ENCODE measurements around the gene ATL1.
"Not testable (repeated sequence)": the region's sequence is repeated elsewhere in the genome, so short reads cannot be mapped to it uniquely, and the experiment has no call there.

ATL1 gene

DNA sequence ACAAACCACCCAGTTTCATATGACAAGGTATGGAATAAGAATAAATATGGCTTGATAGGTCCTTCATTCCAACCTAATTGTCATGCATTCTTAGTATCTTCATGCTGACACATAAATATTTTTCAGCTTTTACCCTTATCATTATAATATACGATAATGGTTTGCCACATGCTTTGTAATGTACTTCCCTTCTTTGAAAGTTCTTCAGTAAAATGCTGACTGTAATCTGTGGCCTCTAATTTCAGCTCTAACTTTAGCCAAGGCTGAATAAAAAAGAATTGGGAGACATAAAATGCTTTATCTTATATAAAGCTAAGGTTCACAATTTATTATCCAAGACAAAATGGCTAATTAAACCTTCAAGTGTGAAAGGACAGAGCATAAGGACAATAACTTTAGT, 24.9 kb upstream of the ATL1 start:
- DNase-seq, result no peak

GRCh38 chr14:50538034-50538433, 21.9 kb upstream of the ATL1 start:
- not testable (repeated sequence) for DNase-seq

DNA sequence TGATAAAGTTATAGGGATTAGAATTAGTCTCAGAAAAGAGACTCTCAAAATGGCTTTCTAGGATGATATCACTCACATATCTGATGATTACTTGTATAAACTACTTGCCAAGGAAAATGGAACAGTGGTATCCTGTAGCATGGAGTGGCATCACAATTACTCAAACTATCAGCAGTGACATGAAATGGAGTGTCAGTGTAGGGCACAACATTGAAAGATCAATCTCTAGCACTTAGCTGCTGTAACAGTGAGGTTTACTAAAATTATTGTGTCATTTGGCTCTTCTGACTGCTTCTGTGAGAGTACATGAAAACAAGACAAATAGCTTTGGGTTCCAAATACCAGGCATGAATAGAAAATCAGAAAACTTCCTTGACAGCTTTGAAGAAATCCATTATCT, 20.9 kb upstream of the ATL1 start:
- DNase-seq, result no peak

- no peak for DNase-seq
Measured at GRCh38 chr14:50541159-50541567, 18.8 kb upstream of the ATL1 start.

DNA sequence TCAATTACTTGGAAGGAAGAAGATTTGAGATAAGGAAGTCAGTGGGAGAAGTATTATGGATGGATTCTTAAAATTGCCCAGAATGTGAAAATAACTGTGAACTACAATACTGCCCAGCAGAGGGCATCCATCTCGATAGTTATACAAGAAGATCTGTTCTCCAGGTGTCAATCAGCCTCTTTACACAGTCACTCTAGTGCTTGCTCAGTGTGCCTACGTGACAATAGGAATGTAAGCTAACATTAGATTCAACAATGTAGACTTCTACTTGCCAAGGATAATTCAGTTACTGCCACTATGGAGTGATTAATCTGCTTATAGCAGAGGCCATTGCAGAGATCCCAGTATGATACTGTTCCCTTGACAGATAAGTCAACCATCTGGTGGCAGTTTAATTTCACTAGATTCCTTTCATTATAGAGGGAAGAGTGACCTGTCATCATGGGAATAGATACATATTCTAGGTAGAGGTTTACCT, 17.0 kb upstream of the ATL1 start:
- DNase-seq, result peak; percentile 51

DNA sequence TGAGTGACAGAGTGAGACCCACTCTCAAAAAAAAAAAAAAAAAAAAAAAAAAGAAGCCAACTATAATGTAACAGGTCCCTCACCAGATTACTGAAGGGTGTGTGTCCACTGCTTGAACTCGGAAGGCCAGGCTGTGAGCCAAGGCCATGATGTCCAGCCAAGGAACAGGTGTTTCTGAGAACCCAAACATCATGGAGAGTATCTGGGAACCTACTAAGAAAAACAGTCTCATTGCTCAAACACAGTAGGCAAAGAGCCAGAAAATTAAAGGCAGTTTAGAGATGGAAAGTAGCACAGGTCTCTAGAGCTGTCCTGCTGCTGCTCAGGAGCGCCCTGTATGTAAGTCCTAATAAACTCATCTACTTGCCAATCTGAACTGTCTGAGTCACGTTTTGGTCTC, 15.0 kb upstream of the ATL1 start:
- DNase-seq, result no peak

- DNase-seq, result no peak
Measured at GRCh38 chr14:50545618-50546017, 14.3 kb upstream of the ATL1 start.

DNA sequence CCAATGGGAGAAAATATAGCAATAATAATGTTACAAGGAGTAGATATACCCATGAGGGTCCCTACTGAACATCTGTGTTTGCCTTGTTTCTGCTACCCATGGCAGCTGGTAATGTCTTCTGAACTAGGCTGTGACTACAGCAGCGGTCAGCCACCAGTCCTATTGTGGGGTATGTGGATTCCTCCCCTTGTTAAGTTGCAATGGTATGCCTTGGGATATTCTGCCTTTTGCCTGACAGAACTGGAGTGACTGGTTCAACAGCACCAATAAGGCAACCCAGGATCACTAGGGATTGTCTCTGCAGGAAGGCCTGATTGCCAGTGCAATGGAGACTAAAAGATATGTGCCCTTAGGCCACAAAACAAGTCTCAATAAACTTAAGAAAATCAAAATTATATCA, 9.7 kb upstream of the ATL1 start:
- no peak for DNase-seq

- DNase-seq, result no peak
Measured at GRCh38 chr14:50551877-50552276, 8.1 kb upstream of the ATL1 start.

DNA sequence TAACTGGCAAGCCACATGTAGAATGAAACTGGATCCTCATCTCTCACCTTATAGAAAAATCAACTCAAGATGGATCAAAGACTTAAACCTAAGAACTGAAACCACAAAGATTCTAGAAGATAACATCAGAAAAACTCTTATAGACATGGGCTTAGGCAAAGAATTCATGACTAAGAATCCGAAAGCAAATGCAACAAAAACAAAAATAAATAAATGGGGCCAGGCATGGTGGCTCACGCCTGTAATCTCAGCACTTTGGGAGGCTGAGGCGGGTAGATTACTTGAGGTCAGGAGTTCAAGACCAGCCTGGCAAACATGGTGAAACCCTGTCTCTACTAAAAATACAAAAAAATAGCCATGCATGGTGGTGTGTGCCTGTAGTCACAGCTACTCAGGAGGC, 7.1 kb upstream of the ATL1 start:
- not testable (repeated sequence) for DNase-seq

DNA sequence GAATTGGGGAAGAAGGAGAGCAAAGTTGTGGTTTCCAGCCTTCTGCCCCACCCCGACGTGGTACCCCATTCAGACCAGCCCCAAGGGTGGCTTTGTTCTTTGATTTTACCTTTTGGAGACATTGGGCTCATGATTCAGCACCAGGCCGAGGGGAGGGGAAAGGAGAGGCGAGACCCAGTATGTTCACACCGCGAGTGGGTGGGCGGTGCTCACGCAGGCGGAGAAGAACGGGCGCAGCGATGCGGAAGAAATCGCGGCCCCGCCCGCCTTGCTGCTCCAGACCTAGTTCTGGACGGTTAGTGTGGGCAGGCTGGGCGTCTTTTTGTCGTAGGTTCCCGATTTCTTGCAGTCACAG, 963 bp downstream of the ATL1 start:
- DNase-seq, result peak; percentile 49

- DNase-seq, result no peak
Measured at GRCh38 chr14:50562841-50563240, 2.9 kb downstream of the ATL1 start.

GRCh38 chr14:50569714-50570274, 9.8 kb downstream of the ATL1 start:
- no peak for DNase-seq

DNA sequence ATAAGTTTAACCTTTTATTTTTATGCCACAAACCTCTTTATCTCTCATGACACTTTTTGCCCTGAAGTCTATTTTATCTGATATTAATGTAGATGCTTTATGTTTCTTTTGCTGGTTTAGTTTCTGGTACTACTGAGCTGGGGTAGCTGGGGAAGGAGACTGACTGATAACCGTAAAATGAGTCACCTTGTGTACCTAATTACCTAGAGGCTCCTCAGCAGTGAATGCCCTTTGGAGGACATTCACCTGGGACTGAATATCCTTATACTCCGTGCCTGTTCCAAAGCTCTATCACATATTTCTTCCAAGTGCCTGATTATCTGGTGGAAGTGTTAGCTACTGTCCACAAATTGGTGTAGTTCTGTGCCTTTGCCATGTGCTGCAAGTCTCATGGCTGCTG, 13.9 kb downstream of the ATL1 start:
- DNase-seq, result no peak

- DNase-seq, result no peak
Measured at GRCh38 chr14:50575769-50576168, 15.8 kb downstream of the ATL1 start.

DNA sequence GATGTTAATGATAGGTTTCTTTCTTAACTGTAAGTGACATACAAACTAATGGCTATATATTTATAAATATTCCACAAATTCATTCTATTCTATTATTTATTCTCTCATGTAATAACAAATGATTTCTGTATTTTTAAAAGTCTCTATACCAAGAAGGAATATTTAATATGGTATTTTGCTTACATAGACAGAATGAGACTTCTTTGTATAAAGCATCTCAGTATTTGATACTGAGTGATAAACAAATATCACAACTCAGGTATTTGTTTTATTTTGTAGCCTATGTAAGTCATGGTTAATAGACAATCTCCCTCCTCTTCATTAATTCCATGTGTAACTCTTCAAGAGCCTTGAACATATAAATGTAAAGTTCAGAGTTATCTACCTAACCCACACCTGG, 18.0 kb downstream of the ATL1 start:
- DNase-seq, result no peak

DNA sequence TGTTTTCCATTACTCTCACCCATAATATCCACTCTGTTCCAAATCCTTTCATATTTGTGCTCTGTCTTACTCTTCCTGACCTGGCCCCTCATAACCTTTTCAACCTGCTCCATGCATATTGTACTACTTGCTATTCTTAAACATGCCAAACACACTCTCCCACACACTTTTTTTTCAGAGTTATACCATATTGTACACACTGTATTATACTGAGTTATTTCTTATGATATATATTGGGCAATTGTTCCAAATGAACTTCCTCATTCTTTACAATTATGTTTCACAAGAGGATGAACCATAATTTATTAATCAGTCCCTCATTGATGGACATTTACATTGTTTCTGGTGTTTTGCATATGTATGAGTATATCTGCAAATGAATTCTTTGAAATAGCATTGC, 18.5 kb downstream of the ATL1 start:
- no peak for DNase-seq

- no peak for DNase-seq
Measured at GRCh38 chr14:50590464-50590863, 30.5 kb downstream of the ATL1 start.

- DNase-seq, result no peak
Measured at GRCh38 chr14:50594577-50595316, 34.8 kb downstream of the ATL1 start.

DNA sequence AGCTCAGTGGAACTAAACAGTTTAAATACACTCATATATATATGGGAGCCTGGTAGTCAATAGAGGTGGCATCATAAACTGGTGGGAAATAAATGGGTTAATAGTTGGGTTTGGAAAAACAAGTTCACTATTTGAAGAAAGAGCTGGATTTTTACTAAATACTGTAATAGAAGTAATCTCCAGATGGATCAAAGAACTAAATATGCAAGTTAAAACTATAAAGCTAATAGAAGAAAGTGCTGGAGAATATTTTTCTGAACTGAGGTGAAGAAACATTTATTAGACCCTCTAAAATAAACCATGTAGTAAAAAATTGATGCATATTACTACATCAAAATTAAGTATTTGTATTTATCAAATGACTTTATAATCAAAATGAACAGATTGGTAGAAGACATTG, 38.8 kb downstream of the ATL1 start:
- no peak for DNase-seq

GRCh38 chr14:50599700-50600444, 39.9 kb downstream of the ATL1 start:
- DNase-seq, result peak; percentile 50

- no peak for DNase-seq
Measured at GRCh38 chr14:50600849-50601248, 40.9 kb downstream of the ATL1 start.

DNA sequence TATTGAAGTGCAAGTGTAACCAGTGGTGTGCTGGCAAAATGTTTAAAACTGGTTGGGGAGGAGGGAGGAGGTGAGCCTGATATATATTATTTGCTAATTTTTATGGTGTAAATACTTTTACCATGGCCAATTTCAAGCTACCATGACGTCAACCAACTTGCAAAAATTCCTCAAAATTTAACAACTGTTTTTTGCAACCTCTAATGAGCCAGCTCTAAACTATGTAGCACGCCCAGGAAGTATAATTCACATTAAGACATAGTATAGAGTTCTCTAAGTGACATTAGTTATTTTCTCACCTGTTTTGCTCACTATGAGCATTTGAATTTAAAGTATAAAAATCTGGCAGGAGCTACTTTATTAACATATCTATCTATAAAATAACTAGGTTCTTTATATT, 41.4 kb downstream of the ATL1 start:
- DNase-seq, result peak; percentile 20

DNA sequence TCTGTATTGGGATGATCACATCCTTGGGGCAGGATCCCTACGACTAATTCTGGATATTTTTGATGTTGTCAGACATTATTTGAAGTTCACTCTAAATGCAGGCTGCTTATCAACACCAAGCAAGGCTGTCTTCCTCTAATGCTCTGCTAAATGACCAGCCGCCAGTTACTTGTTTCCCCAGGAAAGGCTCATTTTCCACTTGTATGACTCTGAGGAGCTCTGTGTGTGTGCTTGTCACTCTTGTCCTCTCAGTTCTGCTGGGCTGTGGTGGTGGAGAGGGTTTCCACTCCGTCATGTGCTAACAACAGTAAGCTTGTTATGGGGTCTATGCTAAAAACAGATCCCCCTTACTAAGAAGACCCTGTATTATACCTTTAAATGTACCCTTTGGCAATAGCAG, 42.1 kb downstream of the ATL1 start:
- DNase-seq, result no peak
